Adipose tissue (tissue), 3 donors: ENCODE data around the gene CHMP3. TPM values are rescaled to one million over a fixed set of nuclear protein-coding genes. Genes with fewer than 3 reads are reported as not detected.

Experiments used
- H3K27ac ChIP-seq: one replicate; pipeline ENCODE4 v1.5.1; 2013; ENCODE audit warnings: low read depth, low read length
- WGBS, 3 donors: extraction: QIAGEN DNeasy Blood & Tissue Kit; methylation state at CpG; one replicate each; pipeline ENCODE4 v1.1.7; 2013; 5-methylcytosine and 5-hydroxymethylcytosine counted together
- polyA plus RNA-seq, 3 donors: library from polyadenylated mRNA; stranded (reverse); fragments of 200-250 nt; gene quantifications; one replicate each; pipeline ENCODE4 v1.2.3, GENCODE V29; 2013
- donor health status: healthy with polysubstance abuse.
- donor health status: Bipolar disorder and iron deficiency.
- donor health status: healthy.

CHMP3 gene
- polyA plus RNA-seq, 3 donors = 80.1 to 108 (median 98.6) TPM

- WGBS, 3 donors = 91 to 95% (median 94%) methylated on average over 3 of the region's 3 CpGs
- H3K27ac ChIP-seq = no peak overlapping the region
These were observed 77.4 kb downstream of the CHMP3 start for GRCh38 chr2:86485802-86486201.

DNA sequence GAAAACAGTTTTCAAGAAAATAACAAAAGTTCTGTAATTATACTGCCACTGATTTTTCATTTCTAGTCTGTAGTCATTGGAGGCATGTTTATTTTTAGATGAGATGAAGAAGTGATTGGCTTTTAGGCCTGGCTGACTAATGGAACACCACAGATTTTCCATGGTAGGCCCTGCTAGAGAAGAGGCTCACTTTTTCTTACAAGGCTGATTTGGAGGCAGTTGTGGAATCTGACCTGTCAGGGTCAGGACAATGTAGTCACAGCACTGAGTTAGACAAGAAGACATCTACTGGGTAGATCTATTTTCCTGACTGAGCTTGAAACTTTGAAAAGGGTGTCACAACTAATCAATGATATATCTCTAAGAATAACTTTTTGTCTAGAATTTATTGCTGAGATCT is 78.1 kb downstream of the CHMP3 start:
- H3K27ac ChIP-seq = no peak overlapping the region

- H3K27ac ChIP-seq = no peak overlapping the region
These were observed 78.9 kb downstream of the CHMP3 start for GRCh38 chr2:86484385-86484784.

GRCh38 chr2:86482034-86482433 is 81.2 kb downstream of the CHMP3 start:
- H3K27ac ChIP-seq = no peak overlapping the region
- 87 to 94% (median 92%) methylated on average over 3 of the region's 3 CpGs for WGBS, 3 donors

More at GRCh38 chr2:86484385-86484784, 78.9 kb downstream of the CHMP3 start:
- 95 to 97% (median 95%) methylated on average over 3 of the region's 3 CpGs for WGBS, 3 donors

DNA sequence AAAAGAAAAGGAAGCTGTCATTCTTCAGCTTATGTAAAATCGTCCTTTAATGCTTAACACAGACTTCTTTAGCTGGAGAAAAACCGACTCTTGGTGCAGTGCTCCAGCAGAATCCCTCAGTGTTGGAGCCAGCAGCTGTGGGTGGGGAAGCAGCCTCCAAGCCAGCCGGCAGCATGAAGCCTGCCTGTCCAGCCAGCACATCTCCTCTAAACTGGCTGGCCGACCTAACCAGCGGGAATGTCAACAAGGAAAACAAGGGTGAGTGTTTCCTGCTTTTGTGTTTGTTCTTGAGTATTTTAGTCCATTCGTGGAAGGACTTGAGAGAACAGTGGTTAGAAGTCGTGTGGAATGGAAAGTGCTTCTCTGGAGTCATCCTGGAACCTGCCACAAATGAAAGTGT is 83.1 kb downstream of the CHMP3 start:
- 38 to 68% (median 47%) methylated on average over 7 of the region's 7 CpGs for WGBS, 3 donors

GRCh38 chr2:86477349-86477748 is 85.9 kb downstream of the CHMP3 start:
- no peak overlapping the region for H3K27ac ChIP-seq

More for the DNA sequence above, 83.1 kb downstream of the CHMP3 start:
- no peak overlapping the region for H3K27ac ChIP-seq

DNA sequence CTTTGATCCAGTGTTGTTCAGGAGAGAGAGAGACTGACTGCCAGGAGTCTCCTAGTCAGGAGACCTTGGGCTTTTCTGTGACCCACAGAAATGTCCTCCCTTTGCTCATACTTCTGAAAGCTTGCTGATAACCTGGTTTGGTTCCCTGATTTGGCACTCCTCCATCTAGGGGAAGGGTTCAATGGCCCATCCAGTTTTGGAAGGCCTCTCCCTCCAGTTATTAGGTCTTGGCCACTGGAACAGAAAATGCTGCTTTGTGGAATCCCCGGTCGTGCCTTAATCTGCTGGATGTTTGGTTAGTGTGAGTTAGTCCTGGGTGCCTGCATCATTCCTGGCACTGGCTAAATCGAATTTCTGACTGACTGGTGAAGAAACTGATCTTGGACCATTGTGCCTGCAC is 86.3 kb downstream of the CHMP3 start:
- H3K27ac ChIP-seq = no peak overlapping the region
- WGBS, 3 donors = 37 to 82% (median 81%) methylated on average over 3 of the region's 3 CpGs

GRCh38 chr2:86476092-86476491 is 87.2 kb downstream of the CHMP3 start:
- no peak overlapping the region for H3K27ac ChIP-seq

DNA sequence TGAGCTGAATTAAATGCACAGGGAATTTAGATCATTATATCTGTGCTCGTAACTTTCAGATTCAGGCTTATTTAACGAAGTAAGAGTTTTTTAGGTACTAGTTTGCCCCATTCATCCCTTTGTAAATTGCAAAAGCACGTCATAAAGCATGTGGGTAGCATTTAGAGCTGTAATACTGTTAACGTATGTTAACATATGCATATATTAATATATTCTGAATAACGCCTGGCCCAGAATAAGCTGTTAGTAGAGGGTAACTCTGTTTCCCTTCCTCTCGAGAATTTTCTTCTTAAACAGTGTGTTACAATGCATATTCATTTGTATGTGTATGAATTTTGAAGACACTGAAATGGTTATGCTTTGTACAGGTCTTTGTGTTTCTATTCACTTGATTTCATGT is 91.6 kb downstream of the CHMP3 start:
- no peak overlapping the region for H3K27ac ChIP-seq
- WGBS, 3 donors = 93 to 98% (median 97%) methylated on average over 6 of the region's 6 CpGs

DNA sequence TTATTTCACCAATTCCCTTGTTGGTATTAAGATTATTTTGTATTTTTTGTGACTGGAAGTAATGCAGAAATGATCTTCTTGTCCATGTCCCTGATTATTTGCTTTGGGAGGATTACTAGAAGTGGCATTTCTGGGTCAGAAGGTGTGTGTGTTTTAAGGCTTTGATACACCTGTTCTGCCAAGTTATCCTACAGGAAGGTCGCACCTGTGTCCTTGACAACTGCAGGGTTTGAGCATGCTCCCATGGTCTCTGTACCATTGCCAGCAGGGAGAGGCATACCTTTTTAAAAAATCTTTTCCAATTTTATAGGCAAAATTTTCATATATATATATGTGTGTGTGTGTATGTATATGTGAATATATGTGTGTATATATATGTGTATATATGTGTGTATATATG is 92.4 kb downstream of the CHMP3 start:
- H3K27ac ChIP-seq = no peak overlapping the region
- WGBS, 3 donors = 17 to 97% (median 92%) methylated on average over 1 of the region's 1 CpG

DNA sequence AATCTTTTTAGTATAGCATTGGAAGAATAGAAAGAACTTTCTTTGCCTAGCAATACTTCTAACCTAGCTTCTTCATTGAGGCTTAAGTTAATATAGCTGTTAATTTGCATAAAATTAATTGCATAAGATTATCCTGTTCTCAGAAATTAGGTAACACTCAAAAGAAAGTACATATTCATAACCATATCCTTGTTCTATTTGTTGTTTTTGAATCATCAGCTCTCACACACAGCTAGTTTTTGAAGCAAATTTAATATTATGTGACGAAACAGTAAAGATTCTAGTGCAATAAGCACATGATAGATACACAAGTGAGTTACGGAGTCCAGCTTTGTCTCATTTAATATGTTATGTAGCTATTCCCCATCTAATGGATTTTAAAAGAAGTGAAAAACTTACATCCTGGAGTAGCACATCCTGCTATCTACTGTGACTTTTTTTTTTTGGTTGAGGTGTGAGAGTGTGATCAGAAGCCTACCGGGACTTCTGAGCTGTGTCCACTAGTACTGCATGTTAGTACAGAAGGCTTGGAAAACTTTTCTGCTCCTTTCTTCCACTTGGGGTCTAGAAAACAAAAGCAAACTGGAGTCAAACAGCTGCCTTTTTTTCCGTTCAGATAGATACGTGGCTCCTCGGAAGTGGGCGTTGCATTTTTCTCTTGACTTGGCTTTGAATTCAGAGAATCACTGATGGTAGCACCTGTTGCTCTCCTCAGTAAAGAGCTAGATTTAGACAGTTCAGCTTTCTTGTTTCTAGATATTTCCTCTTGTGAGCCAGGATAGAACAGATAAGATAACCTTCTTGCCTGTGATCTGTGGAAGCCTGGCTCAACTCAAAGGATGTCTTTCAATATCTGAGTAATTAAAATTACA is 94.8 kb downstream of the CHMP3 start:
- no peak overlapping the region for H3K27ac ChIP-seq
- 54 to 93% (median 93%) methylated on average over 7 of the region's 7 CpGs for WGBS, 3 donors

DNA sequence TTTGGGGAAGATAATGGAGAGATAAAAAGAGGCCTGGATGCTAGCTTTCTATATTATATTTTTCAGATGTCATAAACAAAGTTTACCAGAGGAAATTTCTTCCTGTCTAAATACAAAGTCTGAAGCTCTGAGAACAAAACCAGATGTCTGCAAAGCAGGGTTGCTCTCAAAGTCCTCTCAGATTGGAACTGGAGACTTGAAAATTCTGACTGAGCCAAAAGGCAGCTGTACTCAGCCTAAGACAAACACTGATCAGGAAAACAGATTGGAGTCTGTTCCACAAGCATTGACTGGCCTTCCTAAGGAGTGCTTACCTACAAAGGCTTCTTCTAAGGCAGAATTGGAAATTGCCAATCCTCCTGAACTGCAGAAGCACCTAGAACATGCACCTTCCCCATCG is 96.9 kb downstream of the CHMP3 start:
- H3K27ac ChIP-seq = no peak overlapping the region

DNA sequence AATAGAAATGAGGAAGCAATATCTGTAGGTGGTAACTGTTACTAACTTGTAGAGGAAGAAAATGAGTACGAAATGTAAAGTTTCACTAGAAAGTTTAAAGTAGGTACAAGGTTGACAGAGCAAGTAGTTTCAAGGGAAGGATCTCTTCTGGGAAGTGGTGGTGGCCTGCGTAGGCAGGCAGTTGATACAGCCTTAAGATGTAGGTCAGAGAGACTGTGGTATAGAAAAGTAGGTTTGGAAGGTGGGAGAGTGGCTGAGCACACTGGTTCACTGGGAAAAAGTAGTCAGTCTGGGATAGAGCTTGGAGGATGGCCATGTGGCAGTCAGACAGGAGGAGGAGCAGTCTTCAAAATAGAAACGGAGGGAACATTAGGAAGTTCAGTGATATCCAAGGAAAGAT is 98.6 kb downstream of the CHMP3 start:
- H3K27ac ChIP-seq = no peak overlapping the region
- 65 to 77% (median 67%) methylated on average over 3 of the region's 3 CpGs for WGBS, 3 donors

More for the DNA sequence above, 96.9 kb downstream of the CHMP3 start:
- 38 to 94% (median 88%) methylated on average over 1 of the region's 1 CpG for WGBS, 3 donors

GRCh38 chr2:86461042-86461743 is 102.0 kb downstream of the CHMP3 start:
- 94 to 99% (median 97%) methylated on average over 3 of the region's 3 CpGs for WGBS, 3 donors
- H3K27ac ChIP-seq = no peak overlapping the region

GRCh38 chr2:86455181-86455580 is 108.1 kb downstream of the CHMP3 start:
- 85 to 95% (median 94%) methylated on average over 5 of the region's 5 CpGs for WGBS, 3 donors
- no peak overlapping the region for H3K27ac ChIP-seq

- no peak overlapping the region for H3K27ac ChIP-seq
These were observed 109.0 kb downstream of the CHMP3 start for GRCh38 chr2:86454238-86454637.

- no peak overlapping the region for H3K27ac ChIP-seq
- WGBS, 3 donors = 19 to 38% (median 32%) methylated on average over 2 of the region's 2 CpGs
These were observed 109.4 kb downstream of the CHMP3 start for GRCh38 chr2:86453836-86454235.
